Thoracic aorta (tissue), 2 donors: ENCODE results near the gene C1QC. TPM values are rescaled to one million over a fixed set of nuclear protein-coding genes. Genes with fewer than 3 reads are reported as not detected.

ENCODE experiments used
- ATAC-seq: fragments of 150-250 bp; one replicate; pipeline ENCODE4 v1.8.0; 2017; ENCODE audit warnings: low read depth; ENCODE audit not compliant: insufficient number of reproducible peaks, low FRiP score
- DNase-seq: peaks from one replicate; pipeline ENCODE4 v3.0.0-alpha.2; 2020; ENCODE audit warnings: low spot score
- H3K27ac ChIP-seq, 2 donors: fragments of 200-600 bp; sonication (generic); 1 replicate in 1 of 2; 2 replicates in 1 of 2; pipeline ENCODE4 v1.5.1; 2016; ENCODE audit warnings: mild to moderate bottlenecking in 2 of 2, moderate library complexity in 2 of 2
- H3K27me3 ChIP-seq: fragments of 200-600 bp; sonication (generic); replicated peaks from 2 replicates; pipeline ENCODE4 v1.6.0; 2016; ENCODE audit warnings: mild to moderate bottlenecking; ENCODE audit not compliant: insufficient read depth
- H3K36me3 ChIP-seq: fragments of 200-600 bp; sonication (generic); one replicate; pipeline ENCODE4 v1.5.1; 2016
- H3K4me1 ChIP-seq, 2 donors: fragments of 200-600 bp; sonication (generic); 1 replicate in 1 of 2; 2 replicates in 1 of 2; pipeline versions ENCODE4 v1.5.1 to v1.6.0; 2016; ENCODE audit warnings: low read depth in 2 of 2, mild to moderate bottlenecking in 1 of 2; ENCODE audit not compliant: control insufficient read depth in 1 of 2
- H3K4me3 ChIP-seq: fragments of 200-600 bp; sonication (generic); 2 replicates; pipeline ENCODE4 v1.5.1; 2016; ENCODE audit warnings: mild to moderate bottlenecking
- H3K9me3 ChIP-seq: fragments of 200-600 bp; sonication (generic); 2 replicates; pipeline ENCODE4 v1.5.1; 2016
- total RNA-seq, 2 donors: library from RNA; depleted of rRNA; stranded (reverse); fragments of >200 nt; gene quantifications; one replicate each; pipeline versions ENCODE4 v1.1.0 to v1.2.3, GENCODE V29; 2016
- TF ChIP-seq, protein P1 (sequence below): fragments of 200-600 bp; sonication (generic); IDR thresholded peaks from one replicate; pipeline ENCODE4 v1.5.1; 2019; ENCODE audit warnings: antibody characterized with exemption

Gene C1QC
- total RNA-seq, 2 donors from 2014 or later: 241 to 542 TPM

- H3K4me1 ChIP-seq: no peaks in the 10 kb centered on the region
- TF ChIP-seq, protein P1, sequence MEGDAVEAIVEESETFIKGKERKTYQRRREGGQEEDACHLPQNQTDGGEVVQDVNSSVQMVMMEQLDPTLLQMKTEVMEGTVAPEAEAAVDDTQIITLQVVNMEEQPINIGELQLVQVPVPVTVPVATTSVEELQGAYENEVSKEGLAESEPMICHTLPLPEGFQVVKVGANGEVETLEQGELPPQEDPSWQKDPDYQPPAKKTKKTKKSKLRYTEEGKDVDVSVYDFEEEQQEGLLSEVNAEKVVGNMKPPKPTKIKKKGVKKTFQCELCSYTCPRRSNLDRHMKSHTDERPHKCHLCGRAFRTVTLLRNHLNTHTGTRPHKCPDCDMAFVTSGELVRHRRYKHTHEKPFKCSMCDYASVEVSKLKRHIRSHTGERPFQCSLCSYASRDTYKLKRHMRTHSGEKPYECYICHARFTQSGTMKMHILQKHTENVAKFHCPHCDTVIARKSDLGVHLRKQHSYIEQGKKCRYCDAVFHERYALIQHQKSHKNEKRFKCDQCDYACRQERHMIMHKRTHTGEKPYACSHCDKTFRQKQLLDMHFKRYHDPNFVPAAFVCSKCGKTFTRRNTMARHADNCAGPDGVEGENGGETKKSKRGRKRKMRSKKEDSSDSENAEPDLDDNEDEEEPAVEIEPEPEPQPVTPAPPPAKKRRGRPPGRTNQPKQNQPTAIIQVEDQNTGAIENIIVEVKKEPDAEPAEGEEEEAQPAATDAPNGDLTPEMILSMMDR: no peak
- no peaks in the 10 kb centered on the region for H3K9me3 ChIP-seq
- H3K36me3 ChIP-seq: no peaks in the 10 kb centered on the region
- H3K27me3 ChIP-seq: no peaks in the 10 kb centered on the region
- no peak overlapping the region for H3K27ac ChIP-seq
- DNase-seq (no peak), ATAC-seq (no peak)
- H3K4me3 ChIP-seq: no peak overlapping the region
Observed at GRCh38 chr1:22598736-22599135, 44.7 kb upstream of the C1QC start.

DNA sequence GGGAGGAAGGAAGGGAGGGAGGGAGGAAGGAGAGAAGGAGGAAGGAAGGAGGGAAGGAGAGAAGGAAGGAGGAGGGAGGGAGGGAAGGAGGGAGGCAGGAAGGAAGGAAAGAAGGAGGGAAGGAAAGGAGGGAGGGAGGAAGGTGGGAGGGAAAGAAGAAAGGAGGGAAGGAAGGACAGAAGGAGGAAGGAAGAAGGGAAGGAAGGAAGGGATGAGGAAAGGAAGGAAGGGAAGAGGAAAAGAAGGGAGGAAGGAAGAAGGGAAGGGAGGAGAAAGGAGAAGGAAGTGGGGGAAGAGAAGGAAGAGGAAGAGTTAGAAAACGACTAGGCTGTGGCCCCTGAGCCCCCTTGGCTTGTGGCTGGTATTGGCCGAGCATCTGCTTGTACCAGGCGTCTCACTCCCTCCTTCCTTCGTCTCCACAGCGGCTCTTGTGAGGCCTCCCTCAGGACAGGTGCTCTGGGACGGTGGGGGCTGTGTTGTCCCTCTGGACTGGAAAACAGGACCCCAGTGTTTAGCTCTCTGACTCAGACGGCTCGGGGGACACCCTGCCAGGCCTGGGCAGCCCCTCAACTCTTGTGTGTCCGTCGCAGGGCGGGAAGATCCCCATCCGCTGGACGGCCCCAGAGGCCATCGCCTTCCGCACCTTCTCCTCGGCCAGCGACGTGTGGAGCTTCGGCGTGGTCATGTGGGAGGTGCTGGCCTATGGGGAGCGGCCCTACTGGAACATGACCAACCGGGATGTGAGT is 43.2 kb upstream of the C1QC start:
- ATAC-seq: no peak
- TF ChIP-seq, protein P1: no peak
- no peak for DNase-seq
- H3K9me3 ChIP-seq: no peaks in the 10 kb centered on the region
- H3K36me3 ChIP-seq: no peaks in the 10 kb centered on the region
- H3K27me3 ChIP-seq: no peaks in the 10 kb centered on the region
- no peak overlapping the region for H3K27ac ChIP-seq
- no peak overlapping the region for H3K4me3 ChIP-seq
- H3K4me1 ChIP-seq: no peaks in the 10 kb centered on the region

DNA sequence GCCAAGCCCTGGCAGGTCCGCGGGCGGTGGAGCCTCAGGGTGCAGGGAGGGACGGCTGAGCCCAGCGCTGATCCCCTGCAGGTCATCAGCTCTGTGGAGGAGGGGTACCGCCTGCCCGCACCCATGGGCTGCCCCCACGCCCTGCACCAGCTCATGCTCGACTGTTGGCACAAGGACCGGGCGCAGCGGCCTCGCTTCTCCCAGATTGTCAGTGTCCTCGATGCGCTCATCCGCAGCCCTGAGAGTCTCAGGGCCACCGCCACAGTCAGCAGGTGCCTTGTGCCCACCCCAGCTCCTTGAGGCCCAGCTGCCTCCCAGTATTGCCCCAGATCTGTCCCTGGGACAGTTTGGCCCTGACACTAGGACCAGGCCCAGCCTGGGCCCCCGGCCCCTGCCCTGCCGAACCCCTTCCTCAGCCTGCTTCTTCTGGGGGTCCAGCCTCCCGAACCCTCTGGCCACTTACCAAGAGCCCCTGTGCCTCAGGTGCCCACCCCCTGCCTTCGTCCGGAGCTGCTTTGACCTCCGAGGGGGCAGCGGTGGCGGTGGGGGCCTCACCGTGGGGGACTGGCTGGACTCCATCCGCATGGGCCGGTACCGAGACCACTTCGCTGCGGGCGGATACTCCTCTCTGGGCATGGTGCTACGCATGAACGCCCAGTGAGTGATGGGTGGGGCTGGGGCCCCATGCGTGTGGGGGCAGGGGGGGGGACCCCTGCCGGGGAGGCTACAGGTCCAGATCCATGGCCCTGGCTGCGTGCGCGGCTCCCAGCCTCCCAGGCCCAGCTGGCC is 42.4 kb upstream of the C1QC start:
- ATAC-seq (no peak), DNase-seq (no peak)
- Histone ChIP-seq H3K4me3 (no peak overlapping the region), H3K4me1 (no peaks in the 10 kb centered on the region), H3K27ac (no peak overlapping the region), H3K36me3 (no peaks in the 10 kb centered on the region), H3K9me3 (no peaks in the 10 kb centered on the region), H3K27me3 (no peaks in the 10 kb centered on the region)
- TF ChIP-seq, protein P1: no peak

- ATAC-seq: no peak
- Histone ChIP-seq H3K27me3 (no peaks in the 10 kb centered on the region), H3K9me3 (no peaks in the 10 kb centered on the region), H3K27ac (no peak overlapping the region), H3K4me1 (no peaks in the 10 kb centered on the region), H3K36me3 (no peaks in the 10 kb centered on the region), H3K4me3 (no peak overlapping the region)
- TF ChIP-seq, protein P1: no peak
- no peak for DNase-seq
Observed at GRCh38 chr1:22601610-22602009, 41.8 kb upstream of the C1QC start.

DNA sequence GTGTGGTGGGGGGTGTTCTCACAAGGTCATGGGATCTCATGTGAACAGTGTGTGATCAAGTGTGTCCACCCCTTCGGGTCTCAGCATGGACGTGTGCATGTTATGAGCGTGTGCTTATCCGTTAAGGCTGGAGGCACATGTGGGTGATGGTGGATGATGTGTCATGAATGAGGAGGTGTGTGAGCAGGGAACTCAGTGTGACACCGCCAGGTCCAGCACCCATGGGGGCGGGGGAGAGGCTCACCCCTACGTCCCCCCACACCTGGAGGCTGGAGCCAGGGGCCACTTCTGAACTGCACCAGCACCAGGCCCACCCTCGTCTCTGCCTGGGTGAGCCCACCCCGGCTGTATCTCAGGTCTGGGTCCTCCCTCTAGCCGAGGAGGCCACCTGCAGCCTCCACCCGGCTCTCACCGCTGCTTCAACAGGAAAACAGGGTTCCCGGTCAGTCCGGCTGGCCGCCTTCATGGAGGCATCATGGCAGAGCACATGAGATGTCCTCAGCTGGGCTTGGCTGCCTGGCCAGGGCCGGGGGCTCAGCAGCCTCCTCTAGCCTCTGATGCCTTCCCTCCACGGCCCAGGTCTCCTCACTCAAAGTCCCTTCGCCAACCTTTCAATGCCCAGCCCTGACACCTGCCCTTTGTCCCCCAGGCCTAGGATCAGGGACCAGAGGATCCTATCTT is 41.2 kb upstream of the C1QC start:
- ATAC-seq (no peak), DNase-seq (no peak)
- no peaks in the 10 kb centered on the region for H3K9me3 ChIP-seq
- no peaks in the 10 kb centered on the region for H3K36me3 ChIP-seq
- H3K27ac ChIP-seq: no peak overlapping the region
- H3K4me1 ChIP-seq: no peaks in the 10 kb centered on the region
- TF ChIP-seq, protein P1: no peak
- H3K27me3 ChIP-seq: no peaks in the 10 kb centered on the region
- H3K4me3 ChIP-seq: no peak overlapping the region
